ENCODE results near the gene PPFIBP1. TPM values are rescaled to one million over a fixed set of nuclear protein-coding genes. Genes with fewer than 3 reads are reported as not detected.
"Not testable (repeated sequence)": the region's sequence is repeated elsewhere in the genome, so short reads cannot be mapped to it uniquely, and the experiment has no call there.

The PPFIBP1 gene
- total RNA-seq, 4 donors from 2014 or later = 15.3 to 52.9 (median 39.8) TPM

GRCh38 chr12:27732281-27732680 is 208.3 kb downstream of the PPFIBP1 start:
- Histone ChIP-seq H3K9me3 (no peaks in the 10 kb centered on the region), H3K27ac (no peak overlapping the region), H3K27me3 (no peaks in the 10 kb centered on the region), H3K4me1 (peaks cover 0 to 4% (median 0%) of the 10 kb centered on the region in 4 donors), H3K4me3 (no peak overlapping the region), H3K36me3 (peaks cover 0 to 21% (median 7%) of the 10 kb centered on the region in 4 donors)
- in situ Hi-C loops (cut with MboI; ENCODE audit: low pct_ligation_motif_present in 1 of 4, low pct_unique_long_range_greater_than_20kb in 1 of 4, low sequenced_read_pairs in 3 of 4) (loop anchor here in 3 of 4 donors (5.0 to 25.0 kb wide), 4 partner anchors 83 to 213 kb away; no protein-coding TSS in a partner anchor), intact Hi-C loops (cut with DNase I; ENCODE audit: low total_unique reads) (loop anchor here (10.0 kb wide), 2 partner anchors 83 to 203 kb away; no protein-coding TSS in a partner anchor)
- DNase-seq = no peak
- TF ChIP-seq POLR2AphosphoS5 (IDR thresholded peaks at IDR 0.05) (no peak), CTCF (IDR thresholded peaks at IDR 0.05) (peak in 3 of 5 experiments; percentile 15 to 43 (median 27))
- WGBS, 2 donors (ENCODE audit: low coverage in 1 of 2) = 63 to 78% methylated on average over 2 of the region's 2 CpGs

DNA sequence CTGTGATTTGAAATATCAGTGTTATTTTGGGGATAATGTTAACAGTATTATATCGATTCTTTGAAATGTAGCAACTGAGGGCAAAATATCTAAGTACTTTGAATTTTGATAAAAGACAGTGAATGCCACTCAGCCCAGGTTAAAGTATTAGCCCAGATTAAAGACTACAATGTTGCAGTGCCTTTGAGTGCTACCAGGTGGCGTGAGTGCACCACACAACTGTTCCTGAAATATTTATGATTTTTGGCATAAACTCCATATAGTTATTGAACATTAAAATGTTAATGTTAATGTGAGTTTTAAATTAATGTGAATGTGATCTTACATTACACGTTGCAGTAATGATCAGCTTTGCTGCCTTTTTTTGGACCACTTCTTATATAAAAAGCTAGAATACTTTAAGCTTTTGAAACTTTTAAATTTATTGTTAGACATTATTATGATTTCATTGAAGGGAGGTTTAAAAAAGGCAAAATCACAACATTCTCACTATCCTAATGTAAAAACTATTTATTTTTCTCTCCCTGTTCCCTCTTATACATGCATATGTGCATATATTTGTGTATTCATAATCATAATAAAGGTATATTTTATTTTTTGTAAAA is 209.1 kb downstream of the PPFIBP1 start:
- Histone ChIP-seq H3K4me1 (peaks cover 0 to 4% (median 0%) of the 10 kb centered on the region in 4 donors), H3K9me3 (no peaks in the 10 kb centered on the region), H3K36me3 (peaks cover 0 to 25% (median 11%) of the 10 kb centered on the region in 4 donors), H3K27me3 (no peaks in the 10 kb centered on the region), H3K27ac (no peak overlapping the region), H3K4me3 (no peak overlapping the region)
- TF ChIP-seq POLR2AphosphoS5 (IDR thresholded peaks at IDR 0.05) (no peak), EP300 (IDR thresholded peaks at IDR 0.05; ENCODE audit: low read depth) (no peak), CTCF (IDR thresholded peaks at IDR 0.05) (peak; percentile 71 to 85 (median 79))
- in situ Hi-C loops (cut with MboI; ENCODE audit: low pct_ligation_motif_present in 1 of 4, low pct_unique_long_range_greater_than_20kb in 1 of 4, low sequenced_read_pairs in 3 of 4) = loop anchor here in 3 of 4 donors (5.0 to 25.0 kb wide), 4 partner anchors 82 to 212 kb away; no protein-coding TSS in a partner anchor
- peak; percentile 35 for DNase-seq
- intact Hi-C loops (cut with DNase I; ENCODE audit: low total_unique reads) = loop anchor here (10.0 kb wide), 2 partner anchors 82 to 202 kb away; no protein-coding TSS in a partner anchor
- WGBS, 2 donors (ENCODE audit: low coverage in 1 of 2) = 35 to 46% methylated on average over 3 of the region's 3 CpGs

GRCh38 chr12:27733791-27734190 is 209.8 kb downstream of the PPFIBP1 start:
- intact Hi-C loops (cut with DNase I; ENCODE audit: low total_unique reads) (loop anchor here (10.0 kb wide), 2 partner anchors 81 to 201 kb away; no protein-coding TSS in a partner anchor), in situ Hi-C loops (cut with MboI; ENCODE audit: low pct_ligation_motif_present in 1 of 4, low pct_unique_long_range_greater_than_20kb in 1 of 4, low sequenced_read_pairs in 3 of 4) (loop anchor here in 3 of 4 donors (5.0 to 25.0 kb wide), 4 partner anchors 81 to 211 kb away; no protein-coding TSS in a partner anchor)
- Histone ChIP-seq H3K36me3 (peaks cover 0 to 30% (median 11%) of the 10 kb centered on the region in 4 donors), H3K4me3 (no peak overlapping the region), H3K27me3 (no peaks in the 10 kb centered on the region), H3K9me3 (no peaks in the 10 kb centered on the region), H3K4me1 (peaks cover 0 to under 1% (median 0%) of the 10 kb centered on the region in 4 donors), H3K27ac (no peak overlapping the region)
- WGBS, 2 donors (ENCODE audit: low coverage in 1 of 2) = 91 to 100% methylated on average over 1 of the region's 1 CpG
- DNase-seq = no peak
- TF ChIP-seq POLR2A (IDR thresholded peaks at IDR 0.05) = no peak

DNA sequence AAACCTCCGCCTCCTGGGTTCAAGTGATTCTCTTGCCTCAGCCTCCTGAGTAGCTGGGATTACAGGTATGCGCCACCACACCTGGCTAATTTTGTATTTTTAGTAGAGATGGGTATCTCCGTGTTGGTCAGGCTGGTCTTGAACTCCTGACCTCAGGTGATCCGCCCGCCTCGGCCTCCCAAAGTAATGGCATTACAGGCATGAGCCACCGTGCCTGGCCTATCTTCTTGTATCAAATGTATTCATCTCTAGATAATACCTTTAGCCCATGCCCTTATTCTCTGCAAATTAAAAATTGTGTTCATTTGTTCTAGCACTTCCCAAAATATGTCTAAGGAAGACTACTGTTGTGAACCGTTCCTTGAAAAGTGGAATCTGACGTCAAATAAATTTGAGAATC is 210.3 kb downstream of the PPFIBP1 start:
- WGBS, 2 donors (ENCODE audit: low coverage in 1 of 2) = 94 to 96% methylated on average over 4 to 9 of the region's 9 CpGs
- H3K36me3 ChIP-seq = peaks cover 0 to 34% (median 11%) of the 10 kb centered on the region in 4 donors
- not testable (repeated sequence) for H3K27ac ChIP-seq, H3K9me3 ChIP-seq, H3K27me3 ChIP-seq, H3K4me3 ChIP-seq, DNase-seq, H3K4me1 ChIP-seq
- in situ Hi-C loops (cut with MboI; ENCODE audit: low pct_ligation_motif_present in 1 of 4, low pct_unique_long_range_greater_than_20kb in 1 of 4, low sequenced_read_pairs in 3 of 4) = loop anchor here in 3 of 4 donors (5.0 to 25.0 kb wide), 4 partner anchors 80 to 210 kb away; no protein-coding TSS in a partner anchor
- intact Hi-C loops (cut with DNase I; ENCODE audit: low total_unique reads) = loop anchor here (10.0 kb wide), 2 partner anchors 80 to 200 kb away; no protein-coding TSS in a partner anchor

- intact Hi-C loops (cut with DNase I; ENCODE audit: low total_unique reads) (no loop called here), in situ Hi-C loops (cut with MboI; ENCODE audit: low pct_ligation_motif_present in 1 of 4, low pct_unique_long_range_greater_than_20kb in 1 of 4, low sequenced_read_pairs in 3 of 4) (loop anchor here in 1 of 4 donors (25.0 kb wide), 1 partner anchor 194 kb away; no protein-coding TSS in a partner anchor)
- Histone ChIP-seq H3K27me3 (no peaks in the 10 kb centered on the region), H3K36me3 (peaks cover 0 to 6% (median 0%) of the 10 kb centered on the region in 4 donors), H3K9me3 (no peaks in the 10 kb centered on the region), H3K27ac (no peak overlapping the region), H3K4me3 (no peak overlapping the region), H3K4me1 (peaks cover 9 to 26% (median 16%) of the 10 kb centered on the region in 4 donors)
- DNase-seq = no peak
- WGBS, 2 donors (ENCODE audit: low coverage in 1 of 2) = 99 to 100% methylated on average over 3 to 5 of the region's 5 CpGs
- TF ChIP-seq CTCF (IDR thresholded peaks at IDR 0.05) = no peak
- no peak for TF ChIP-seq POLR2A (IDR thresholded peaks at IDR 0.05)
- TF ChIP-seq EP300 (IDR thresholded peaks at IDR 0.05; ENCODE audit: low read depth) = no peak
- TF ChIP-seq POLR2AphosphoS5 (IDR thresholded peaks at IDR 0.05) = no peak
Measured at GRCh38 chr12:27743601-27744000, 219.6 kb downstream of the PPFIBP1 start.
